PFSK-1 (cell line): ENCODE results near the gene STK32A.

Source experiments
- FOXP2 ChIP-seq: optimal IDR thresholded peaks from 2 replicates; pipeline ENCODE3; 2011; ENCODE audit warnings: borderline replicate concordance, control low read depth, inconsistent platforms; ENCODE audit not compliant: insufficient read depth; ENCODE audit errors: extremely low read length, extremely low read depth
- POLR2AphosphoS5 ChIP-seq: IDR thresholded peaks from 2 replicates; pipeline ENCODE4 v1.6.1; 2012; ENCODE audit warnings: low read depth, mild to moderate bottlenecking, control low read depth, low read length, moderate library complexity
- REST ChIP-seq, 2 experiments: IDR thresholded peaks; 2 replicates each; pipeline versions ENCODE4 v1.6.1 to v1.8.0; 2011 to 2012; ENCODE audit warnings: low read depth in 2 of 2, low read length in 2 of 2, control low read depth in 1 of 2, inconsistent platforms in 1 of 2, mild to moderate bottlenecking in 1 of 2, moderate library complexity in 1 of 2; ENCODE audit not compliant: insufficient read depth in 1 of 2
- SIN3A ChIP-seq: IDR thresholded peaks from 2 replicates; pipeline ENCODE4 v1.6.1; 2012; ENCODE audit warnings: mild to moderate bottlenecking, low read length, moderate library complexity, borderline replicate concordance; ENCODE audit not compliant: insufficient read depth
- TAF1 ChIP-seq: IDR thresholded peaks from 2 replicates; pipeline ENCODE4 v1.6.1; 2012; ENCODE audit warnings: low read length, control low read depth, borderline replicate concordance; ENCODE audit not compliant: insufficient read depth

STK32A gene

GRCh38 chr5:147190331-147190730, 44.5 kb upstream of the STK32A start:
- TF ChIP-seq FOXP2 (no peak), SIN3A (no peak), POLR2AphosphoS5 (no peak), TAF1 (no peak), REST (IDR thresholded peaks at IDR 0.05; ENCODE audit: insufficient read depth in 1 of 2, low read depth in 2 of 2, low read length in 2 of 2) (no peak)

DNA sequence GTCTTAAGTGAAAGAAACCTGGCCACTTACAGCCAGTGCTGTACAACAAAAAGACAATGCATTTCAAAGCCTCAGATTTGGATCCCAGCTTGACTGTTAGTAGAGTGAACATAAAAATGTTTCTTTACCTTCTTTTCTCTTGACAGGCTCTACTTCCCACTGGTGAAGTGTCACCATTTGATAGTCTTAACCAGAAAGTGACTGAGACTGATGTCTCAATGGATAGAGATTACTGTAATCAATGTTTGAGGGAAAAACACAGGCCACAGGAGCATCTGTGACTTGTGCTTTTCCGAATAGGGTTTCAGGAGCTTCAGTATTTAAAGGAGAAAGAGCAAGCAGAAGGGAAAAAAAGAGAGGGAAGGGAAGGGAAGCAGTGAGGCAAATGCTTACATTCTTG, 41.7 kb upstream of the STK32A start:
- no peak for TF ChIP-seq FOXP2

DNA sequence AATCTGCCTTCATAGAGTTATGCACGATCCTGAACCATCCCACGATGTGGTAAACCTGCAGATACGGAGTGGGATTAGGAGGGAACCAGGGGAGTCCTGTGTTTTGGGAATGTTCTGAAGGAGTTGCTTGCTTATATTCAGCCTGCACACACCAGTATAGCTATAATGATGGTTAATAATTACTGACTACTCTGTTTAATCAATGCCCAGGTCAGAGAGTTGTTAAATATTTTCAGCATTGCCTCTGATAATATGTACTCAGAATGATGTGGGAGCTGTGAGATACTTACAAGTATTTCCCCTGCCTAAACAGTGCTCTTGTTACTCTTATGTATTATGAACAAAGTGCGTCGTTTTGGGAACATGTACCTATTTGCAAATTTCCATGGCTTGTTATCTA, 34.8 kb upstream of the STK32A start:
- TF ChIP-seq POLR2AphosphoS5 (no peak), REST (IDR thresholded peaks at IDR 0.05; ENCODE audit: insufficient read depth in 1 of 2, low read depth in 2 of 2, low read length in 2 of 2) (no peak), SIN3A (no peak), FOXP2 (no peak), TAF1 (no peak)

GRCh38 chr5:147203213-147203612, 31.6 kb upstream of the STK32A start:
- TF ChIP-seq TAF1 (no peak), REST (IDR thresholded peaks at IDR 0.05; ENCODE audit: insufficient read depth in 1 of 2, low read depth in 2 of 2, low read length in 2 of 2) (no peak), FOXP2 (no peak), POLR2AphosphoS5 (no peak), SIN3A (no peak)

DNA sequence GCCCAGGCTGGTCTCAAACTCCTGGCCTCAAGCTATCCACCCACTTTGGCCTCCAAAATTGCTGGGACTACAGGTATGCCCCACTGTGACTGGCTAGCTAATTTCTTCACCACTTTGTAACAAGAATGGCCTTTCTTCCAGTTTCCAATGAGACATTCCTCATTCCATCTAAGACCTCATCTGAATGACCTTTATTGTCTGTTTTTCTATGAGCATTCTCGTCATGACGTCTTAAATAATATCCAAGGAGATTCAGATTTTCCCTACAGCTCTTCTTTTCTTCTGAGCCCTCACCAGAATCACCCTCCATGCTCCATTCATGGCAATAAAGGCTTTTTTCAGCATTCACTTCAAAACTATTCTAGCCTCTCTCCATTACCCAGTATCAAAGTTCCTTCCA, 30.2 kb upstream of the STK32A start:
- TF ChIP-seq FOXP2 (no peak), SIN3A (no peak), REST (IDR thresholded peaks at IDR 0.05; ENCODE audit: insufficient read depth in 1 of 2, low read depth in 2 of 2, low read length in 2 of 2) (no peak), TAF1 (no peak), POLR2AphosphoS5 (no peak)

DNA sequence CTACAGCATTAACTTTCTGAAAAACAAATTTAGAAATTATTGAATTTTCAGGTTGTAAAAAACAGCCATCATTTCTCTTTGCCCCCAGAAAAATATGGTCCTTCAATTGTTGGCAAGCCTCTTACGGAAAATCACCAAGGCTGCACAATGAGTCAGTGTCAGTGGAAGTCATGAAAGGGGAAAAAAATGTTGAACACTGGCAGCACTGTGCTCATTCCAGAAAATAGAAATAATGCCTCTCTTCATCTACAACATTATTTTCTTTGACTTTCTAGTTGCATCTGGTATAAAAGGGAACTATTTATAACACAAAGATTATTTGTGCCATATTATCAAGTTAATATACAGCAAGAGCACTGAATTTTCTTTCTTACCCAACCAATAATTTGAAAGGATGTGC, 26.7 kb upstream of the STK32A start:
- no peak for TF ChIP-seq REST (IDR thresholded peaks at IDR 0.05; ENCODE audit: insufficient read depth in 1 of 2, low read depth in 2 of 2, low read length in 2 of 2)
- no peak for TF ChIP-seq SIN3A
- no peak for TF ChIP-seq TAF1
- no peak for TF ChIP-seq FOXP2
- TF ChIP-seq POLR2AphosphoS5 = no peak
